ENCODE data around the gene FANCE.
"Not testable (repeated sequence)": the region's sequence is repeated elsewhere in the genome, so short reads cannot be mapped to it uniquely, and the experiment has no call there.

FANCE gene

GRCh38 chr6:35432291-35432690 lies 19.8 kb upstream of the FANCE start:
- no peak for DNase-seq (ENCODE audit: low spot score)

- not testable (repeated sequence) for DNase-seq (ENCODE audit: low spot score)
Measured at GRCh38 chr6:35432702-35433101, 19.4 kb upstream of the FANCE start.

GRCh38 chr6:35435074-35435837 lies 16.9 kb upstream of the FANCE start:
- DNase-seq (ENCODE audit: low spot score) = no peak

- no peak for DNase-seq (ENCODE audit: low spot score)
Measured at GRCh38 chr6:35436071-35436857, 15.9 kb upstream of the FANCE start.

- not testable (repeated sequence) for DNase-seq (ENCODE audit: low spot score)
Measured at GRCh38 chr6:35438378-35439065, 13.6 kb upstream of the FANCE start.

- DNase-seq (ENCODE audit: low spot score) = no peak
Measured at GRCh38 chr6:35439308-35439707, 12.8 kb upstream of the FANCE start.

- no peak for DNase-seq (ENCODE audit: low spot score)
Measured at GRCh38 chr6:35441205-35441604, 10.9 kb upstream of the FANCE start.

GRCh38 chr6:35441642-35442041 lies 10.5 kb upstream of the FANCE start:
- no peak for DNase-seq (ENCODE audit: low spot score)

- no peak for DNase-seq (ENCODE audit: low spot score)
Measured at GRCh38 chr6:35442693-35443092, 9.4 kb upstream of the FANCE start.

GRCh38 chr6:35443341-35444030 lies 8.7 kb upstream of the FANCE start:
- no peak for DNase-seq (ENCODE audit: low spot score)

- no peak for DNase-seq (ENCODE audit: low spot score)
Measured at GRCh38 chr6:35445691-35446090, 6.4 kb upstream of the FANCE start.

GRCh38 chr6:35448191-35448590 lies 3.9 kb upstream of the FANCE start:
- no peak for DNase-seq (ENCODE audit: low spot score)

- DNase-seq (ENCODE audit: low spot score) = peak; percentile 90
Measured at GRCh38 chr6:35449287-35449881, 2.8 kb upstream of the FANCE start.

GRCh38 chr6:35451354-35452182 lies 570 bp upstream of the FANCE start:
- DNase-seq (ENCODE audit: low spot score) = no peak

GRCh38 chr6:35453236-35453635 lies 1.1 kb downstream of the FANCE start:
- no peak for DNase-seq (ENCODE audit: low spot score)

- peak; percentile 41 for DNase-seq (ENCODE audit: low spot score)
Measured at GRCh38 chr6:35454391-35455110, 2.4 kb downstream of the FANCE start.

GRCh38 chr6:35457907-35458306 lies 5.8 kb downstream of the FANCE start:
- no peak for DNase-seq (ENCODE audit: low spot score)

GRCh38 chr6:35461270-35461669 lies 9.1 kb downstream of the FANCE start:
- no peak for DNase-seq (ENCODE audit: low spot score)

- no peak for DNase-seq (ENCODE audit: low spot score)
Measured at GRCh38 chr6:35463292-35463691, 11.2 kb downstream of the FANCE start.

GRCh38 chr6:35465646-35466045 lies 13.5 kb downstream of the FANCE start:
- no peak for DNase-seq (ENCODE audit: low spot score)

Measured in GM03348 (cell line).